ENCODE data around the gene PDCD10.

The PDCD10 gene

DNA sequence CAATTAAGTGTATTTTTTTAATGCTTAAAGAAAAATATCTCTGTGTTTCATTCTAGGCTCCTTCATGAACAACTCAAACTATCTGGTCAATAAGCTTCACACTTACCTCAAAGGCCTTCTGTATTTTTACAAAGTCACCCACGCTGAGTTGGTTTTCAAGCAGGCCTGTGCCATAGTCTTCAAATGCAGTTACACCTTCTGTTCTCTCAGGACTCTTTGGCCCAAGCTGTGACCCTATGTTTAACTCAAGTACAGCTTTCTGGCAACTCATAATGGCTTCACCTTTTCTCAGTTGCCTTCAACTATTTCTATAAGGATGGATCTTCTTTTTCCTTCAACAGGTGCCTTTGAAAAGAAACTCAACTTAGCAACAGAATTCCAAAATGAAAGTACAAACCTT, 81.5 kb downstream of the PDCD10 start:
- Mint-ChIP-seq H3K27ac (no peak overlapping the region), H3K27me3 (peaks cover 0 to 6% of the 10 kb centered on the region in 2 donors), H3K36me3 (ENCODE audit: insufficient read depth) (peaks cover 3% of the 10 kb centered on the region), H3K4me3 (no peak overlapping the region), H3K4me1 (ENCODE audit: low read depth in 2 of 2) (peaks cover 7 to 13% of the 10 kb centered on the region in 2 donors), H3K9me3 (no peaks in the 10 kb centered on the region)
- DNase-seq = no peak
- ATAC-seq (replicated peaks) = no peak

DNA sequence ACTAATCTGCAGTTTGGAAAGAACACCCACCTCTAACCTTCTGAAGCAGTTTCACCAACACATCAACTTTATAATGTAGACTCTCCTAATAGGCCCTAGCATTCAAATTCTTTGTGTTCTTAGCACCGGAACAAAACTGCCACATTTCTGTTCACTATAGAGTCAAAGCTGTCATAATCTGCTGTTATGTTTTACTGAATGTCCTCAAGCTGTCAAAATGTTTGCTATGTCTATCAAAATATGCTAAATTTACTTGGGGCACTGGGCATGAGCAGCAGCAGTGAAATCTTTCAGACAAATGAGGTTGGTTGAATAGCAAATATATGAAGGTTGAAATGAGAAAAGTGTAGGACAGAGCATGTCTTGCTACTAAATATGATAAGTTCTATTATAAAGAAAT, 82.9 kb downstream of the PDCD10 start:
- Mint-ChIP-seq H3K27ac (no peak overlapping the region), H3K36me3 (ENCODE audit: insufficient read depth) (peaks cover 3% of the 10 kb centered on the region), H3K4me3 (no peak overlapping the region), H3K27me3 (no peaks in the 10 kb centered on the region), H3K9me3 (no peaks in the 10 kb centered on the region), H3K4me1 (ENCODE audit: low read depth in 2 of 2) (peaks cover 7 to 13% of the 10 kb centered on the region in 2 donors)
- no peak for ATAC-seq (replicated peaks)
- DNase-seq = no peak

GRCh38 chr3:167650459-167650858, 84.2 kb downstream of the PDCD10 start:
- no peak for DNase-seq
- peaks cover 7 to 13% of the 10 kb centered on the region in 2 donors for H3K4me1 Mint-ChIP-seq (ENCODE audit: low read depth in 2 of 2)
- H3K36me3 Mint-ChIP-seq (ENCODE audit: insufficient read depth) = peaks cover 3% of the 10 kb centered on the region
- no peaks in the 10 kb centered on the region for H3K27me3 Mint-ChIP-seq
- H3K27ac Mint-ChIP-seq = peak overlapping the region in 1 of 2 donors; percentile 33
- peak overlapping the region in 1 of 2 donors; percentile 26 for H3K4me3 Mint-ChIP-seq
- H3K9me3 Mint-ChIP-seq = peaks cover 0 to 2% of the 10 kb centered on the region in 2 donors
- ATAC-seq (replicated peaks) = peak; percentile 31

GRCh38 chr3:167649746-167650145, 84.9 kb downstream of the PDCD10 start:
- H3K4me3 Mint-ChIP-seq = peak overlapping the region in 1 of 2 donors; percentile 6

DNA sequence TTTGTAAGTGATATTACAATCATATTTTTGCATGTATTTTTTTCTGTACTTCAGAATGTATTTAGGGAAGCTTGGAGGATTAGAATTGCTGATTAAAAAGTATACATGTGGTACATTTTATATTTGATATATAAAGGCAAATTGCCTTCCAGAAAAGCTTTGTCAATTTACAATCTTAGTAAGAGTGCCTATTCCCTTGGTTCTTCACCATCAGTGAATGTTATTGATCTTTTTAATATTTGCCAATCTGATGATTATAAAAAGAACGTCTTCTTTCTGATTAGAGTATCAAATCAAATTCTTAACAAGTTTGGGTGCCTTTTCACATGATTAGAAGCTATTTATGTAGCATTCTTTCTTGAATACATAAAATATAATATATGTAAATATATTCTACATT, 90.1 kb downstream of the PDCD10 start:
- Mint-ChIP-seq H3K27me3 (peaks cover 0 to 14% of the 10 kb centered on the region in 2 donors), H3K36me3 (ENCODE audit: insufficient read depth) (no peaks in the 10 kb centered on the region), H3K27ac (no peak overlapping the region), H3K9me3 (peaks cover 0 to 2% of the 10 kb centered on the region in 2 donors), H3K4me1 (ENCODE audit: low read depth in 2 of 2) (peaks cover under 1 to 2% of the 10 kb centered on the region in 2 donors), H3K4me3 (no peak overlapping the region)
- DNase-seq (no peak), ATAC-seq (replicated peaks) (no peak)

More at GRCh38 chr3:167649746-167650145, 84.9 kb downstream of the PDCD10 start:
- ATAC-seq (replicated peaks) (no peak), DNase-seq (no peak)
- H3K36me3 Mint-ChIP-seq (ENCODE audit: insufficient read depth) = peaks cover 3% of the 10 kb centered on the region
- H3K4me1 Mint-ChIP-seq (ENCODE audit: low read depth in 2 of 2) = peaks cover 7 to 13% of the 10 kb centered on the region in 2 donors
- H3K27me3 Mint-ChIP-seq = no peaks in the 10 kb centered on the region
- no peak overlapping the region for H3K27ac Mint-ChIP-seq
- H3K9me3 Mint-ChIP-seq = peaks cover 0 to 2% of the 10 kb centered on the region in 2 donors
